AG04450 (cell line): Measurements from ENCODE around the gene EPB41L2. TPM values are rescaled to one million over a fixed set of nuclear protein-coding genes. Genes with fewer than 3 reads are reported as not detected.

ENCODE experiments used
- CTCF ChIA-PET: fragments of 300-600, 350-600 bp; formaldehyde crosslinking; extraction: SDS; loops from one replicate; lab custom pipeline; 2022; ENCODE audit warnings: antibody characterized with exemption, inconsistent platforms; lab: Charles Lee
- POLR2A ChIA-PET: fragments of 350-600 bp; formaldehyde crosslinking; extraction: SDS; loops from one replicate; lab custom pipeline; 2021; ENCODE audit warnings: antibody characterized with exemption, inconsistent platforms; lab: Yijun Ruan, JAX
- DNase-seq: peaks from one replicate; pipeline ENCODE4 v3.0.0-alpha.2; 2011; ENCODE audit warnings: low read depth, low spot score
- H3K27ac ChIP-seq: one replicate; pipeline ENCODE4 v1.5.1; 2012; ENCODE audit warnings: low read depth, low read length, control low read depth
- H3K27me3 ChIP-seq: one replicate; pipeline ENCODE4 v1.6.0; 2012; ENCODE audit warnings: low read length; ENCODE audit not compliant: control insufficient read depth, insufficient read depth
- H3K4me3 ChIP-seq: 2 replicates; pipeline ENCODE4 v1.5.1; 2011; ENCODE audit warnings: mild to moderate bottlenecking, low read depth, low read length, control low read depth
- H3K9me3 ChIP-seq: 2 replicates; pipeline ENCODE4 v1.5.1; 2012; ENCODE audit warnings: low read length; ENCODE audit not compliant: control insufficient read depth, insufficient read depth
- polyA plus RNA-seq: library from polyadenylated mRNA; depleted of rRNA; stranded (reverse); fragments of >200 nt; gene quantifications from 2 replicates; pipeline ENCODE4 v1.2.3, GENCODE V29; 2011
- TF ChIP-seq, protein P1 (sequence below): IDR thresholded peaks from 2 replicates; pipeline ENCODE4 v1.5.1; 2011; ENCODE audit warnings: low read depth, low read length, control low read depth, inconsistent platforms

Gene EPB41L2
- polyA plus RNA-seq, 1 experiment, result 165 TPM

DNA sequence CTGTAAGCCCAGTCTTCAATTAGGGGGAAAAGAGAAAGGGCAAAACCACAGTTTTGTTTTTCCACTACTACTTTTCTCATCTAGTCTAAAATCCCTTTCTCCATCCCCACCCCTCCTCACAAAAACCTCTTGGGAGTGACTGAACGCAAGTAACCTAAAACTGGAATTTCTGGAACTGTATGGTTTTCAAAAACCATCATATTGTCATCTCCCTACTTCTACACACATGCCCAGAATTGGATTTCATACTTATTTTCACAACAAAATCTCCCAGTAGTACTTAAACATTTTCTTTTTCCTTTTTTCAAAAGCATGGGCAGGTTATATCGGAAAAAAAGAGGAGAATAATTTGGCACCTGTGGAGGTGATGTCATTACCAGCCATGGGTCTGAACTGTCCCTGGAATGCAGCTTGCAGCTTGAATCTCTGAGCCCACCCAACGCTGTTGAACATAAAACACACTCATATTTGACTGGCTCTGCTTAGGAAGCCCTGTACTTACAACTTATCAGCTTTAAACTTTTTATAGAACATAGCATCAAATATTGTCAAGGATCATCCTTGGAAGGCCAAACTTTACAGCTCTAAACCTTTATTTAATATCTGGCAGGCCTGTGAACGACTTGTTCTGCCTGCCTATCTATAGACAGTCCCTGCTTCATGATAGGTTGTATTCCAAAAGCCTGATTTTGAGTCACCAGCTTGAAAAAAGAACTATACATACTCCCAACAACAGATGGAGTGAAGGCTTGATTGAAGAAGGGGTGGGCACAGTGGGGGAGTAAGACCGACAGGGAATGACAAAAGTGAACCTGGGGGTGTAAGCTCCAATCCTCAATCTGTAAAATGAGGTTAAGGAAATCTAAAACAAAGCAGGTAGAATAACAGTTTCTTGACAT, 59.3 kb downstream of the EPB41L2 start:
- TF ChIP-seq, protein P1, sequence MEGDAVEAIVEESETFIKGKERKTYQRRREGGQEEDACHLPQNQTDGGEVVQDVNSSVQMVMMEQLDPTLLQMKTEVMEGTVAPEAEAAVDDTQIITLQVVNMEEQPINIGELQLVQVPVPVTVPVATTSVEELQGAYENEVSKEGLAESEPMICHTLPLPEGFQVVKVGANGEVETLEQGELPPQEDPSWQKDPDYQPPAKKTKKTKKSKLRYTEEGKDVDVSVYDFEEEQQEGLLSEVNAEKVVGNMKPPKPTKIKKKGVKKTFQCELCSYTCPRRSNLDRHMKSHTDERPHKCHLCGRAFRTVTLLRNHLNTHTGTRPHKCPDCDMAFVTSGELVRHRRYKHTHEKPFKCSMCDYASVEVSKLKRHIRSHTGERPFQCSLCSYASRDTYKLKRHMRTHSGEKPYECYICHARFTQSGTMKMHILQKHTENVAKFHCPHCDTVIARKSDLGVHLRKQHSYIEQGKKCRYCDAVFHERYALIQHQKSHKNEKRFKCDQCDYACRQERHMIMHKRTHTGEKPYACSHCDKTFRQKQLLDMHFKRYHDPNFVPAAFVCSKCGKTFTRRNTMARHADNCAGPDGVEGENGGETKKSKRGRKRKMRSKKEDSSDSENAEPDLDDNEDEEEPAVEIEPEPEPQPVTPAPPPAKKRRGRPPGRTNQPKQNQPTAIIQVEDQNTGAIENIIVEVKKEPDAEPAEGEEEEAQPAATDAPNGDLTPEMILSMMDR, result no peak
- POLR2A ChIA-PET, result interaction anchor here (0.7 to 0.8 kb wide), 2 partner anchors 113 to 948 kb away, joined by 4 to 5 read pairs; no protein-coding TSS in a partner anchor
- peaks cover 17% of the 10 kb centered on the region for H3K9me3 ChIP-seq
- no peak for DNase-seq
- CTCF ChIA-PET, result interaction anchor here (0.6 kb wide), 1 partner anchor 113 kb away, joined by 3 read pairs; no protein-coding TSS in a partner anchor
- no peak overlapping the region for H3K4me3 ChIP-seq
- no peaks in the 10 kb centered on the region for H3K27me3 ChIP-seq
- no peak overlapping the region for H3K27ac ChIP-seq

DNA sequence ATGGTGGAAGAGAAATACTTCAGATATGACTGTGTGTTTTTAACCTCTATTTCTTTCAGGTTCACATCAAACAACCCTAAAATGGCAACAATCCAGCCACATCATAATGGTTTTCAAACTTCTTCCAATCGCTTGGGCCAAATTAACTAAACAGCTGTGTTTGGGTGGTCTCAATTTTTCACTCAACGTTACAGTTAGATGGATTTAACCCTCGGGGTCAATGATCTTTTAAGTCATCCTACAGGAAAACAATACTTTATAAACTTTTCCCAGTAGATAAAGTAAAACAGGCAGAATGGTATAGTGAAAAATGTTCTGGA, 60.4 kb downstream of the EPB41L2 start:
- POLR2A ChIA-PET, result no interaction called here
- H3K27ac ChIP-seq, result no peak overlapping the region
- no peak overlapping the region for H3K4me3 ChIP-seq
- no peaks in the 10 kb centered on the region for H3K27me3 ChIP-seq
- H3K9me3 ChIP-seq, result peaks cover 8% of the 10 kb centered on the region; the same call in 1 of the 2 replicates
- TF ChIP-seq, protein P1, result no peak
- CTCF ChIA-PET, result interaction anchor here (0.7 kb wide), 1 partner anchor 13 kb away, joined by 3 read pairs; no protein-coding TSS in a partner anchor
- no peak for DNase-seq

GRCh38 chr6:131001945-131002660, 60.9 kb downstream of the EPB41L2 start:
- H3K27ac ChIP-seq, result peak overlapping the region; percentile 25
- POLR2A ChIA-PET, result no interaction called here
- H3K9me3 ChIP-seq, result peaks cover 4% of the 10 kb centered on the region; the same call in 1 of the 2 replicates
- H3K4me3 ChIP-seq, result no peak overlapping the region
- no peak for DNase-seq
- TF ChIP-seq, protein P1, result no peak
- CTCF ChIA-PET, result interaction anchor here (0.7 kb wide), 1 partner anchor 14 kb away, joined by 3 read pairs; no protein-coding TSS in a partner anchor
- no peaks in the 10 kb centered on the region for H3K27me3 ChIP-seq

DNA sequence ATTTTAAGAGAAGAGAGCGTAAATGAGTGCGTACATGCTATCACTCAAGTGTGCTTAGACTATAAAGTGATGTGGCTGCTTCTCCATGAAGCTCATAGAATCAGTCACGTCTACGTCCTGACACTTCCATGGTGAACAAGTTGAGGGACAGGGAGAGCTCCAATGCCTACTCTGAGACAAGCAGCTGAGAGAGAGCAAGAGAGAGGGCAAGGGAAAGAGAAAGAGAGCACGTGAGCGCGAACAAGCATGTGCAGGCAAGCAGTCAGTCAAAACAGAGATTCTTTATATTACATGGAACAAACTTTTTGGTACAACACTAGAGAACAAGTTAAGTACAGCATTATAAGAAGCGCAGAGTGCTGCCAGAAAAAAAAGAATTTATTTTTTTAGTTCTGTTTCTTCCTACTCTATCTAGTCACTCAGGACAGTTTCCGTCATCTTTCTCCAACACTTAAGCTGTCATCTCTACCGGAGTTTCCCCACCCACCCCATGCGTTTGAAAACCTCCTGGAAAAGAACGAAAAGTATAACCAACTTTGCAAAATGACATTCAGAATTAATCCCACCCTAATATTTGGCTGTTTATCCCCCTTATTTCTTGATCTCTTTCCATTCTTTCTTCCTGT, 61.8 kb downstream of the EPB41L2 start:
- CTCF ChIA-PET, result interaction anchor here (1.2 kb wide), 1 partner anchor 33 kb away, joined by 3 read pairs; no protein-coding TSS in a partner anchor

More for the DNA sequence above, 61.8 kb downstream of the EPB41L2 start:
- Histone ChIP-seq H3K4me3 (no peak overlapping the region), H3K9me3 (no peaks in the 10 kb centered on the region), H3K27me3 (no peaks in the 10 kb centered on the region), H3K27ac (no peak overlapping the region)
- POLR2A ChIA-PET, result no interaction called here
- TF ChIP-seq, protein P1, result no peak
- no peak for DNase-seq
